IPS DF 4.7 (cell line): ENCODE results near the gene RABIF.

Source experiments
- DNase-seq: peaks from one replicate; pipeline ENCODE4 v3.0.0-alpha.2; 2013; ENCODE audit warnings: low spot score; ENCODE audit errors: extremely low read depth

The RABIF gene

DNA sequence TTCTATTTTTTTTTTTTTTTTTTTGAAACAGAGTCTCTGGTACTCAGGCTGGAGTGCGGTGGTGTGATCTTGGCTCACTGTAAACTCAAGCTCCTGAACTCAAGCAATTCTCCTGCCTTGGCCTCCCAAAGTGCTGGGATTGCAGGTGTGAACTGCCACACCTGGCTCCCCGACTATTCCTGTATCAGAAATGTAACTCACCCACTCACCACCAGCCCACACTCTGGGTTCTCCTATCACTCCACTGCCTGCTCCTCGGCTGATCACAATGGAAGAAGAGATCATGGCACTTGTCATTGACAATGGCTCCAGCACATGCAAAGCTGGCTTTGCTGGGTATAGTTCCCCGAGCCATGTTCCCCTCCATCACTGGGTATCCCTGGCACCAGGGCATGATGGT is 15.9 kb downstream of the RABIF start:
- DNase-seq, result no peak

DNA sequence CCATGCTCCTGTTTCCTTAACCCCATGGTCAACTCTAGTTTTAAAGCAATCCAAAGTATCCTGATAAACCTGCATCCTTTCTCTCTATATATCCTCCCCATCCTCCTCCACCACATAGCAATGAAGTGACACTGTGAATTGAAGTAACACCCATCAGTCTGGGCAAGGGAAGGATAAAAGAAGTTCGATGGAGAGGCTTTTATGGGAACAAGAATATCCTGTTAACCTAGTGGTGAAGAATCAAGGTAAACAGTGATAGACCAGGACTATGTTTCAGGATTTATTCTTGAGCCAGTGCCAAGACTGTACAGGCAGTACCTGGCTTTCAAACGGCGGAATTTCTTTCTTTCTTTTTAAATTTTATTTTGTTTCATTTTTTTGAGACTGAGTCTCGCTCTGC is 17.6 kb downstream of the RABIF start:
- DNase-seq, result no peak

DNA sequence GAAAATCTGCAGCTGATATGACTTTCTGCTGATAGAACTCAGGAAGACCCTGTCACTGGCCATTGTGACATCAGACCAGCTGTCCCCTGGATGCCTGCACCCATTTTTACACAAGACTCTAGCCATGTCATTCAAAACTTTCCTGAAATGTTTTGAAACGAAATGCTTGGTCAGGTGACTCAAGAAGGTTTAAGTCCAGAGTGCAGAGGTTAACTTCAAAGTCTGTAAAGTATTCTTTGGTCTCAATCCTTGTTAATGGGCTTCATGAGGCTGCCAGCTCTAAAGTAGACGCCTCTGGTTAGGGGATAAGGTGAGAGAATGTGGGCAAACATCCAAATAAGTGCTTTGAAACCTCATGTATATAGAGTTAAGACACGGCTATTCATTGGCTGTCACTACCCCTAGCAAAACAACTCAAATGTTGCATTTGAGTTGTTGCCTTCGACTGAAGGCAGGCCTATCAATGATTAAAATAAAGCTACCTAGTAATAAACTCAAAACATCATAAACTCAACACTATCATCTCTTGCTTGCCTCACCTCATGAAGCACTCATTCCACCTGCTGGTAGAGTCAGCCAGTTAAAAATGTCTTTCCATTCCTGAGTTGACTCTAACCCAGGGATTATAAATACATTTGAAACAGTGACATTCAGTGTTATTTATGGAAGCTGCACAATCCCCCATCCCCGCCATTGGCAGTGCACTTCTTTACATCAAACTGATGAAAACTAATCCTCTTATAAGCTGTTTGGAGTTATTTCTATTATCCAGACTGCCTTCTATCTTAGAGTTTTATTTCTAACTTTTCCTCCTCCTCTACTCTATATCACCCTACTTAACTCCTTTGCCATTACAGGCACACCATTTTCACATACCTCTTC is 26.0 kb downstream of the RABIF start:
- no peak for DNase-seq

DNA sequence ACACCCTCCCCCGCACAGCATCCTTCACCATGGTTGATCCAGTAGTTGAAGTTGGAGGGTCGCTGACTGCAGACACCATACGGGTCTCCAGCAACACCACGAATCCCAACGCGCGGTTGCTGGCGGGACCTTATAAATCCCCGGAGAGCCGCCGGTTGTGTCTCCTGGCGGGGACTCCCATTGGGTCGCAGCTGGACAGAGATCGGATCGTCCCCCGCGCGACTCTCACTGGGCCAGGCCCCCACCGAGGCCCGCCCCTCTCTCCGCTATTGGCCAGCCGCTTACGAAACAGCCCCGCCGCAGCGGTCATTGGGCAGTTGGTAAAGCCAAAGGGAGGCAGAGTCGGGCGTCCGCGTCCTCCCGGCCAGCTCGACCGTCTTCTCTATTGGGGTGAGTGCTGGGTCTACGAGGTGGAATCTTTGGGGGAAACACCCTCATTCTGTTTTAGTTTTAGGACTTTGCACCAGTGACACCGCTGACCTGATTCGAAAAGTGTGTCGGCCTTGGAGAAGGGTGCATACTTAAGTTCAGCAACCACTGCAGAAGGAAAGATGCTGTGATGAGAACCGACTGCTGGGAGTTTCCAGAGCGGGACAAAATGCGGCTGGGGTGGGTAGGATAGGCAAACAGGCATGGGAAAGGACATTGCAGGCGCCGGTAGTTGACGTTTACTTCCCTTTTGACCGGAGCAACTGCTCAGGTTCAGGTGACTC is 27.4 kb downstream of the RABIF start:
- no peak for DNase-seq

DNA sequence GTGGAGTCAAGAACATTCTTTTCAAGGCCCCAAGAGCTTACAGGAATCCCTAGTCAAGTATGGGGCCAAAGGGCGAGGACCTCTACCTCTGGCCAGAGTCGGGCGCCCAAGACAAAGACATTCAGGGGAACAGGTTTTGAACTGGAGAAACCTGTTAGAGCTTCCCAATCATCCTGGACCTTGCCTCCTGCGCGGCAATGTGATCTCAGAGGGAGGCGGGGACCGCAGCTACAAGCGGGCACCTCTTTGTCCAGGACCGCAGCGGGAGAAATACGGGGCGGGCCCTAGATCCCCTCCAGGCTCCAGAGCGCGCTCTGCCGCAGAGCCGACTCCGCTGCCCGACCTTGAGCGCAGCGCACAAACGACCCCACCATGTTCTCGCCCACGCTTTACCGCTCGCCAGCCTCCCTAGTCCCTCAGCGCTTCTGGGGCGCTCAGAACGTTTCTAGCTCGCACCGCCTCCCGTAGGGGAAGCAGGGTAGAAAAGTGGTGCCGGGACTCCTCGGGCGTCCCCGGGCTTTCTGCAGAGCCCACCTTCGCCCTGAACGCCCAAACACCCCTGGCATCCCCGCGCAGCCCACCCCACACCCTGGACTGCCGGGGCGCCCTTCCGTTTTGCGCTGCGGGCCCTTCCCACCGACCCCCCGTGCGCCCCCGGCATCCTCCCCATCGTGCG is 28.1 kb downstream of the RABIF start:
- peak; percentile 66 for DNase-seq

DNA sequence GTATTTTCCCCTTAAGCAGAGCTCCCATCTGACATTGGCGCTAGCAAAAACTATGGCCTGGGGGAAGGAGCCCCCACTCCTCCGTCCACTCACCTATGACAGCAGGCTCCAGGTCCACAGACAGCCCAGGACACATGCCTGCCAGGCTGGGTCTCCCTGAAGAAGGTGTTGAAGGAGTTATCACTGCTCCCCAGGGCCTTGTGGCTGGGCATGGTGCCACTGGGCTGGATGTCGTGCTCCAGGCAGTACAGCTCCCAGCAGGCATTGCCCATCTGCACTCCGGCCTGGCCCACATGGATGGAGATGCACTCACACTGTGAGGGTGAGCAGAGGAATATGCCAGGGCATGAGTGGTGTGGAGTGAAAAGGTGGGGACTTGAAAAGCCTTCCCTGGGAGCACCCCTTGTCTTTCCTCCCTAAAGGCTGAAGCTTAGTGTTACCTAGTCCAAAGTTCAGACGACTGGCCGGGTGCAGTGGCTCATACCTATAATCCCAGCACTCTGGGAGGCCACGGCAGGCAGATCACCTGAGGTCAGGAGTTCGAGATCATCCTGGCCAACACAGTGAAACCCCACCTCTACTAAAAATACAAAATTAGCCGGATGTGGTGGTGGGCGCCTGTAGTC is 30.0 kb downstream of the RABIF start:
- no peak for DNase-seq

DNA sequence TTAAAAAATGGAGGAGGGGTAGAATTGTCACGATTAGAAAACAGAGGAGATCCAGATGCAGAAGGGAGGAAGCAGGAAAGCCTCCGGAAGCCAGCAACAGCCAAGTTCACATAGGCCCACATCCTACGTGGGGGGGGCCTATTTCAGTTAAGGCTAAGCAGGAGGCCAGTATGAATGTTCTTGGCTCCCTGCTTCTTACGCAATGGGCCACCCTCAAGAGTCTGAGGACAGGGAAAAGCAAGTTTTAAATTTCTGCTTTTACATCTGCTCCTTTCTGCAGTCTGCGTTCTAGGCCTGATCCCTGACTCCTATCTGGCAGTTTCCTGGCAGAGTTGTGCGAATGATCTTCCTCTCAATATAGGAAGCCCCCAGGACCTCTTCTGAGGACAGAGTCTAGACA is 30.6 kb downstream of the RABIF start:
- no peak for DNase-seq

DNA sequence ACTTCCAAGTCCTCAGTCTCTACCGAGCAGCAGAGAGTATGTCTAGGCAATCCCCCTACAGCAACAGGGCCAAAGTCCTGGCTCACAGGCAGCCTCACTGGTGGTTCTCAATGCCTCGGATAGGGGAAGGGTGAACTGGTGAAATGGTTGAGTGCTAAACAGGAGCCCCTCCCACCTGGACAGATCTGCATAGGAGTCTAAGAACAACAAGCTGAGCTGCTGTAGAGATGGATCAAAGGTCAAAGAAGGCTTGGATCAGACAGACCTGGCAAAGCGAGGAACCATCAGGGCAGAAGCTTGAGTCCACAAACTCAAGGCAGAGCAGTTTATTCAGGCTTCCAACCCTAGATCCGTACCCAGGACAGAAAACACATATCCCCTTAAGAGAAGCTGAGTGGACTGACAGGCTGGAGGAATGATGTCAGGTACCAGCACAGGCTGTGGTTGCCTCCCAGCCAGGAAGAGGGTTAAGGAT is 31.8 kb downstream of the RABIF start:
- no peak for DNase-seq

DNA sequence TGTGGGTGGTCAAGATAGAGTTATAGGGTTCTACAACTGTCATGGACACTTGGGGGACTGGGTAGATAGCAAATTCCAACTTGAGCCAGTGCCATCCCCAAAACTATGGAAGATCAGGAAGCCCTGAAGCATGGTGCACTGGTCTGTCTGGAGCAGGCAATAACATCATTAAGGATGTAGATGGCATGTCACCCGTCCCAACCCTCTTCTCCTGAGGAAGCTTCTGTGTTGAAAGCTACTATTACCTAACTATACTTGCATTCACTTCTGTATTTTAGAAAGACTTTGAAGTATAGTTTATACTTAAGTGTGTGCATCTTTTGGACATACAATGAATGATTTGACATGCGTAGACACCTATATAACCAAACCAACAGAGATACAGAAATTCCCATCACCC is 32.9 kb downstream of the RABIF start:
- no peak for DNase-seq

DNA sequence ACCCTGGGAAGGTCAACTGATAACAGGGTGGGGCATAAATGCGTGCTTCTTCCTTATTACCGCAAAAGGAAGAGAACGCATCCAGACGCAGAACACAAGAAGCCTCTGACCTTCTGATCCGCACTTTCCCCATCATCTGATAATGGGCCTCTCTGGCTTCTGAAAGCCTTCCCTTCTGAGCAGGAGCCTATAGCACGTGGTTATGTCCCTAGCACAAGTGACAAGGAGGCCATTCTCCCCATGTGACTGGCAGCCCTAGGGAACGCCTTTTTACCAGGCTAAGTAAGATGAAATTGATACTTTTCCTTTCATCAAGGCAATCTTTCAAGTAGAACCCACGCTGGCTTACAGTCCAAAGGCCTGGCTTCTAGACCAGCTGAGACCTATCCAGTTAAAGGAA is 34.2 kb downstream of the RABIF start:
- no peak for DNase-seq

DNA sequence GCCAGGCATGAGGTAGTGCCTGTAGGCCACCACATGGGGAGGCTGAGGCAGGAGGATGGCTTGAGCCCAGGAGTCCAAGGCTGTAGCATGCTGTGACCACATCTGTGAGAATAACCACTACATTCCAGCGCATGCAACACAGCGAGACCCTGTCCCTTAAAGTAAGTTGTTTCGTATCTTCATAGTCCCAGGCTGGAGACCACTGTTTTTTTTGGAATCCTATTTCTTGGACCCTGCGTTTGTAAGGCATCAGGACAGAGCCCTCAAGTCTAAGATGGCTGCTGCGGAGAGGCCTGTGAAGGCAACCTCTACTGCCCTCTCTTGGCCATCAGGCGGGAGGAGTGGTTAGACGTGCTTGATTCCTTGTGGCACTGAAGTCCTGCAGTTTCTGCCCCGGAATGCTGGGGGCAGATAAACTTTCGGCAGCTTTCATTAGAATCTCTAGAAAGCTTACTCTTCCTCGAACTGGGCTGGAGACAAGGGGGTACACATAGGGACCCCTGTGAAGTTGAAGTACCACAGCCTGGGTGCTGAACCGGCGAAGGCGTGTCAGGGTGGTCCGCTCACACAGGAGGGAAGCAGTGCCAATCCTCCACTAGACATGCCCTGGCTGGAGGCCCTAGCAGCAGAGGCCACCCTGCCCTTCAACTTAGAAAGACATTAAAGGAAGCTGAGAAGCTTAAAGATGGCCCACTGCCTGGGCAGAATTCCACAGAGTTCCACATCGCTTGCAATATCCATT is 36.6 kb downstream of the RABIF start:
- DNase-seq, result no peak

DNA sequence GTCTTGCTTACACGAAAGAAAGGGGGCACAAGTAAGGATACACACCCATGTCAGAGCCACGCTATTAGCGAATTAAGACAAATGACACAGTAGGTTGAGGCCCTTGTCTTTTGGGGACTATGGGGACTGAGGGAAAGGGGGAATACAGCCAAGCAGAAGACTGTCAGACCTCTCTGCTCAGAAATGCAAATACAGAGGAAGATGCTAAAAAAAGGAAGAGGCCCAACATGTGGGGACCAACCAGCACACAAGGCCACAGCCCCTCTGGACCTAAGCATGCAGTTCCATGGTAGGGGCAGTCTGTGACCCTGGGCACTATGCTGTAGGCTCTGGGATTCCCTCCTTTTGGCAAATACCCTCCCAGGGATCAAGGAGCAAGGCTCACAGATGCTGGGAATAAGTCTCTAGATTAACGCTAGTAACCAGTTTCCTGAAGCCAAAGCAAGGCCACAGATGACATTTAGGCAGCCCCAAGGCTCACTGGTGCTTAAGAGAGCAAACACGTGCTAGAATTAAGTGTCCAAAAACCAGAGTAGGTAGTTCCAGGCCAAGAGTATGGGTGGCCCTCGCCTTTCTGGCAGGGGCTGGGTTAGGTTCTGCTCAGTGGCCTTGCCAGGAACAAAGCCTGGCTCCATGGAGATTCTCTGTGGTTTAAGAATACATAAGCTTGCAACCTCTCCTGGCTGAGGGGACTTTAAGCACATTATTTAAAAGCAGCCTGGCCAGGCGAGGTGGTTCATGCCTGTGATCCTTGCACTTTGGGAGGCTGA is 38.2 kb downstream of the RABIF start:
- DNase-seq, result no peak

DNA sequence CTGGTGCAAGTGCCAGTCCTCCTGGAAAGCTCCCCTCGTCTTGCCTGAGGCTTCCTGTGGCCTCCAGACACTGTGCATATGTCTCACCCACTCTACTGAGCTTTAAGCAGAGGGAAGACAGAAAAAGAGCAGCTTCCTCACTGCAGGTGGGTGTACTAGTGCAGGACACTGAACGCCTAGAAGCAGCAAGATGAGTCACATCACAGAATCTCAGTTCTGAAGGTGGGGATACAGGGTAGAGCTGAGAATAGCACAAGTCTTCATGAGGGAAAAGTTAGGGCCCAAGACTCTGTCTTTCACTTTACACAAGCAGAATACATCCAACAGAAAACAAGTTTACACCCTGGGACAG is 40.8 kb downstream of the RABIF start:
- no peak for DNase-seq

DNA sequence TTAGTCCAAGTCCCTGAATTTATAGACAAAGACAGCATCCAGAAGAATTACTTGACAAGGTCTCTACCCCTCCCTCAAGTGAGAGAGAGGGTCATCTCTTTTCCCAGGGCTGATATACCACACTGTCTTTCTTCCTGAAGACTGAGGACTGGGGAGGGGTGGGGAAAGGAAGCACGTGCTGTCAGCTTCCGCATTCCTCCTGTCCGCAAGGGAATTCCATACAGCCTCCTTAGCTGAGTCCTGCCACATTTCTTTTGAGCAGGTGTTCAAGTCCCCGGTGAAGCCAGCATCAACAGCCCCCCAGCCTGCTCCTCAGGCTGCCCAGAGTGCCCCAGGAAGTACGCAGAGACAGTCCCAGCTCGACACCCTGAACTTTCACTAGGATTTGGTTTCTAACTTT is 44.0 kb downstream of the RABIF start:
- no peak for DNase-seq

DNA sequence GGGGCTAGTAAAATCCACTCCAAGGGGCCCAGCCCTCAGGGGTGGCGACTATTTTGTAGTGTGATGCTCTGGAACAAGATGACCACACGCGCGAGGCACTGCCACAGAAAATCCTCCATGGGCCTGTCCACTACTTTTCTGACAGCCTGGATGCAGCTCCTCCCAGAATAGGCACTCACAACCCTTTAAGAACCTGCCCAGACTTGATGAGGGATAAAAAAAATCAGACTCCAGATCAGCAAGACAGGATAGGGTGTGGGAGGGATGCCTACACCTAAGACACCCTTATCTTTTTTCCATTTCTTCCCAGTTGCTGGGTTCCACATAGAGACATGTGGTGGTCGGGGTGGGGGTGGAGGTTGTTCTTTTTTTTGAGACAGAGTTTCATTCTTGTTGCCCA is 44.7 kb downstream of the RABIF start:
- DNase-seq, result no peak

DNA sequence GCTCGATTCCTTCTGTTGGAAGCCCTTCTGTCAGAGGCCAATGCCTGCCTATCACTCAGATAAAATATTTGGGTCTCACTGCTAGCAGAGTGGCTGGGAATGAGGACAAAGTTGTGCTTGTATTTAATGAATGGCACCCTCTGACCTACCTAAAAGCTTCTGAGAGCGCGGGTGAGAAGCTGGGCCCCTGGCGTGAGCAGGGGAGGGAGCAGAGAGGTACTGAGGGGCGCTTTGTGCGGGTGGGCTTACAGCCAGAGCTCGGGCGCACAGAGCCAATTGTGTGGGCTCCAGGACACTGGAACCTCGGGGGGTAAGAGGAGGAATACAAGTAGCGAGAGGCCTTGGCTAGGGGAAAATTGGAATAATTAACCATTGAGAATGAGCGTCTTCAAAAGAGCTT is 45.9 kb downstream of the RABIF start:
- no peak for DNase-seq

DNA sequence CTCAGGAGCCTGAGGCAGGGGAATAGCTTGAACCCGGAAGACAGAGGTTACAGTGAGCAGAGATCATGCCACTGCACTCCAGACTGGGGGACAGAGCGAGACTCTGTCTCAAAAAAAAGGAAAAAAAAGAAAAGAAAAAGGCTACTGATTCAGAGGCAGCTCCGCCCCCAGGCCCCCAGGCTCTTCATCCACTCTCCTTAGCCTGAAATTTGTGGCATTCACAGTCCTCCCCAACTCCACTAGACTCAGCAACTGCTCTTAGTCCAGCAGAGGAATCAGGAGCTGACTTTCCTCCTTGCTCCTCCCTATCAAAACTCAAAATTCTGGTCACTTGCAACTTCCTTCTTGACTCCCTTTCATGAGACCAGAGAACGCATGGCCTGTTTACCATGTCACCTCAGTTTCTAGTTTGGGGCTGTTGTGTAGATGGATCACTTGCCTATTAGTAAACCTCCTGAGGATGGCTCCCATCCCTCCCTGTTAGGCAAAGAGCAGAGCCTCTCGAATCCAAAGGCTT is 51.1 kb downstream of the RABIF start:
- DNase-seq, result no peak

DNA sequence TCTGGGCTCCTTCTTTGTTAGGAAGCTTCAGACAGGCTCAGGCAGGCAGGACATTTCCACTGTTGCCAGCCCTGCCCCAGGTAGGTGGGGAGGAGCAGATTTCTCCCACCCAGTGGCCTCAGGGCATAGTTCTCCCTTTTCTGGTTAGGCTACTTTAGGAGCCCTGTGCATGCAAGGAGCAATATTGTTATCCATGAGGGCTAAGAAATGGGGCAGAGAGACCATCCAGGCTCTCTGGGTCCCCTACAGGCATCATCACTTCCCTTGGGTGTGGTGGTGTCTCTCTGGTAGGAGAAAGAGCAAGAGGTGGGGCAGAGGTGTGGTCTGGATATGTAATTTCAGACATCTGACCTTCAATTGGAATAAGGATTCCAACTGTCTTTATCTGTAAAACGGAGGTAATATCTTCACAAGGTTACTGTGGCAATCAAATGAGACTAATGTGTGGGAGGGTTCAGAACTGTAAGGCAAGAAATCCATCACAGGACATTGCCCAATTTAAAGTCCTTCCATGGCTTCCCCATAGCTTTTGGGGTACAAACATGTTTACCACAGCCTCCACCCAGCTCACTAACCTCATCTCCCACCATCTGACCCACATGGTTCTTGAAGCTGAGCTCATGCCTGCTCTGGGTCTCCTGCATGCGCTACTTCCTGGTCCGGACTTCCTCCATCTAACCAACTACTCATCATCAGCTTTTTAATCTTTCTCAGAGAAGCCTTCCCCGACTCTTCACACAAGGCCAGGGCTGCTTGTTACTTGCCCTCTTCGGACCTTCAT is 52.1 kb downstream of the RABIF start:
- no peak for DNase-seq

DNA sequence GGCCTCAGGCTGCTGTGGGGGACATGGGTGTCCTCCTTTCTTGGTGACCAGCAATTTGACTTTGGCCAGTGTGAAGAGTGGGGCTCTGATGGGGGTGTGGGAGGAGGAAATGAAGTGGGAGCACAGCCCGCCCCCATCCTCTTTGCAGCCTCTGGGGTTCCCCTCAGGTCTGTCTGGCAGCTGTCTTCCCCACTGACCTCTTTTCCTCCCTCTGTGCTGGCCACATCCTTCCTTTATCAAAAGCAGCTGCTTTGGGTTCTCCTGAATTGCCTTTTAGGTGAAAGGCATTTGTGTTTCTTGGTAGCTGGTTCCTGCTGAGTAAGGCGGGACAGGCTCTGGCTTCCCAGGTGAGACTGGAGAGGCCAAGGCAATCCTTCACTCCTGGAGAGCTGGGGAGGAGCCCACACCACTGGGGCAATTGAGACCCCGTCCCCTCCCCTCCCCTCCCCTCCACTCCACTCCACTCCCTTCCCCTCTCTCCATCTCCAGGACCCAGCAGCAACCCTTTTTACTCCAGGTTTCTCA is 53.3 kb downstream of the RABIF start:
- DNase-seq, result no peak
